Panc1 (cell line): ENCODE measurements around the gene B3GALT4.
A peak's percentile ranks its signal among the peaks of the same experiment; 100 is the strongest.

Experiments
- CTCF ChIP-seq: fragments of 450-650 bp; IDR thresholded peaks from 2 replicates; pipeline ENCODE4 v1.5.1; 2017; ENCODE audit warnings: mild to moderate bottlenecking
- POLR2AphosphoS5 ChIP-seq: IDR thresholded peaks from 2 replicates; pipeline ENCODE4 v1.6.1; 2012; ENCODE audit warnings: mild to moderate bottlenecking, low read depth, low read length, moderate library complexity
- SIN3A ChIP-seq: IDR thresholded peaks from 2 replicates; pipeline ENCODE4 v1.6.1; 2012; ENCODE audit warnings: low read depth, mild to moderate bottlenecking, low read length, moderate library complexity, borderline replicate concordance; ENCODE audit not compliant: insufficient read depth

GRCh38 chr6:33272275-33273128, 4.4 kb upstream of the B3GALT4 start:
- TF ChIP-seq CTCF (no peak), POLR2AphosphoS5 (peak; percentile 38; the same call in 1 of the 2 replicates), SIN3A (no peak; the same call in 1 of the 2 replicates)
